K562 (cell line): ENCODE measurements around the gene SLMAP. TPM values are rescaled to one million over a fixed set of nuclear protein-coding genes. Genes with fewer than 3 reads are reported as not detected.
A peak's percentile ranks its signal among the peaks of the same experiment; 100 is the strongest.

Source experiments
- ADNP ChIP-seq: fragments of 200-800 bp; sonication (Bioruptor generic); IDR thresholded peaks from 2 replicates; pipeline ENCODE4 v1.6.1; 2016; ENCODE audit warnings: missing genetic modification characterization, missing compliant biosample characterization
- IRF9 ChIP-seq: fragments of 450-650 bp; IDR thresholded peaks from 2 replicates; pipeline ENCODE4 v1.6.1; 2016; ENCODE audit warnings: missing biosample characterization, missing genetic modification characterization
- POLR3A ChIP-seq: IDR thresholded peaks from 2 replicates; pipeline ENCODE4 v1.6.1; 2011; ENCODE audit warnings: borderline replicate concordance, mild to moderate bottlenecking, moderate library complexity; ENCODE audit not compliant: insufficient read length, insufficient read depth; ENCODE audit errors: extremely low read depth
- PTBP1 ChIP-seq: fragments of 200-400 bp; formaldehyde crosslinking; IDR thresholded peaks from 2 replicates; pipeline ENCODE4 v1.6.1; 2017; ENCODE audit warnings: low read depth, low read length
- TCF15 ChIP-seq: fragments of 250-450 bp; sonication (Bioruptor Pico); IDR thresholded peaks from 2 replicates; pipeline ENCODE4 v1.8.0; 2022; ENCODE audit warnings: moderate library complexity, mild to moderate bottlenecking, inconsistent platforms
- polyA plus RNA-seq, 8 experiments: library from polyadenylated mRNA; depleted of rRNA in 4 of 8; stranded (reverse) in 5 of 8; unstranded in 3 of 8; fragments of >200 nt; fragmentation: Nextera tagmentation in 2 of 8; fragmentation: Illumina TruSeq in 1 of 8; extraction: Ambion mirVana in 2 of 8; extraction: Trizol in 1 of 8; gene quantifications; 2 replicates each; pipeline versions ENCODE4 v1.2.1 to v1.2.3, GENCODE V29; 2011 to 2014; ENCODE audit warnings: inconsistent platforms in 1 of 8, missing spikeins in 1 of 8
- total RNA-seq, 7 experiments: library from RNA; depleted of rRNA in 6 of 7; stranded (reverse); fragments of >200 nt in 6 of 7; fragmentation: Illumina TruSeq in 2 of 7; extraction: Trizol in 2 of 7; gene quantifications; 2 replicates each; pipeline versions ENCODE4 v1.2.1 to v1.2.3, GENCODE V29; 2011 to 2021; ENCODE audit warnings: low replicate concordance in 1 of 7
- TF ChIP-seq, protein P1 (sequence below): fragments of 200-600 bp; sonication (generic); IDR thresholded peaks from one replicate; pipeline ENCODE4 v1.6.1; 2012; ENCODE audit warnings: mild to moderate bottlenecking, low read depth, low read length, inconsistent platforms

The SLMAP gene
- total and polyA plus RNA-seq, 9 of the 15 experiments (the other 6 are each of a cell fraction or from before 2014, with no cell fraction given) = 12.1 to 50.7 (median 28.3) TPM

GRCh38 chr3:57961828-57962447 lies 205.8 kb downstream of the SLMAP start (continued):
- TF ChIP-seq, protein P1, sequence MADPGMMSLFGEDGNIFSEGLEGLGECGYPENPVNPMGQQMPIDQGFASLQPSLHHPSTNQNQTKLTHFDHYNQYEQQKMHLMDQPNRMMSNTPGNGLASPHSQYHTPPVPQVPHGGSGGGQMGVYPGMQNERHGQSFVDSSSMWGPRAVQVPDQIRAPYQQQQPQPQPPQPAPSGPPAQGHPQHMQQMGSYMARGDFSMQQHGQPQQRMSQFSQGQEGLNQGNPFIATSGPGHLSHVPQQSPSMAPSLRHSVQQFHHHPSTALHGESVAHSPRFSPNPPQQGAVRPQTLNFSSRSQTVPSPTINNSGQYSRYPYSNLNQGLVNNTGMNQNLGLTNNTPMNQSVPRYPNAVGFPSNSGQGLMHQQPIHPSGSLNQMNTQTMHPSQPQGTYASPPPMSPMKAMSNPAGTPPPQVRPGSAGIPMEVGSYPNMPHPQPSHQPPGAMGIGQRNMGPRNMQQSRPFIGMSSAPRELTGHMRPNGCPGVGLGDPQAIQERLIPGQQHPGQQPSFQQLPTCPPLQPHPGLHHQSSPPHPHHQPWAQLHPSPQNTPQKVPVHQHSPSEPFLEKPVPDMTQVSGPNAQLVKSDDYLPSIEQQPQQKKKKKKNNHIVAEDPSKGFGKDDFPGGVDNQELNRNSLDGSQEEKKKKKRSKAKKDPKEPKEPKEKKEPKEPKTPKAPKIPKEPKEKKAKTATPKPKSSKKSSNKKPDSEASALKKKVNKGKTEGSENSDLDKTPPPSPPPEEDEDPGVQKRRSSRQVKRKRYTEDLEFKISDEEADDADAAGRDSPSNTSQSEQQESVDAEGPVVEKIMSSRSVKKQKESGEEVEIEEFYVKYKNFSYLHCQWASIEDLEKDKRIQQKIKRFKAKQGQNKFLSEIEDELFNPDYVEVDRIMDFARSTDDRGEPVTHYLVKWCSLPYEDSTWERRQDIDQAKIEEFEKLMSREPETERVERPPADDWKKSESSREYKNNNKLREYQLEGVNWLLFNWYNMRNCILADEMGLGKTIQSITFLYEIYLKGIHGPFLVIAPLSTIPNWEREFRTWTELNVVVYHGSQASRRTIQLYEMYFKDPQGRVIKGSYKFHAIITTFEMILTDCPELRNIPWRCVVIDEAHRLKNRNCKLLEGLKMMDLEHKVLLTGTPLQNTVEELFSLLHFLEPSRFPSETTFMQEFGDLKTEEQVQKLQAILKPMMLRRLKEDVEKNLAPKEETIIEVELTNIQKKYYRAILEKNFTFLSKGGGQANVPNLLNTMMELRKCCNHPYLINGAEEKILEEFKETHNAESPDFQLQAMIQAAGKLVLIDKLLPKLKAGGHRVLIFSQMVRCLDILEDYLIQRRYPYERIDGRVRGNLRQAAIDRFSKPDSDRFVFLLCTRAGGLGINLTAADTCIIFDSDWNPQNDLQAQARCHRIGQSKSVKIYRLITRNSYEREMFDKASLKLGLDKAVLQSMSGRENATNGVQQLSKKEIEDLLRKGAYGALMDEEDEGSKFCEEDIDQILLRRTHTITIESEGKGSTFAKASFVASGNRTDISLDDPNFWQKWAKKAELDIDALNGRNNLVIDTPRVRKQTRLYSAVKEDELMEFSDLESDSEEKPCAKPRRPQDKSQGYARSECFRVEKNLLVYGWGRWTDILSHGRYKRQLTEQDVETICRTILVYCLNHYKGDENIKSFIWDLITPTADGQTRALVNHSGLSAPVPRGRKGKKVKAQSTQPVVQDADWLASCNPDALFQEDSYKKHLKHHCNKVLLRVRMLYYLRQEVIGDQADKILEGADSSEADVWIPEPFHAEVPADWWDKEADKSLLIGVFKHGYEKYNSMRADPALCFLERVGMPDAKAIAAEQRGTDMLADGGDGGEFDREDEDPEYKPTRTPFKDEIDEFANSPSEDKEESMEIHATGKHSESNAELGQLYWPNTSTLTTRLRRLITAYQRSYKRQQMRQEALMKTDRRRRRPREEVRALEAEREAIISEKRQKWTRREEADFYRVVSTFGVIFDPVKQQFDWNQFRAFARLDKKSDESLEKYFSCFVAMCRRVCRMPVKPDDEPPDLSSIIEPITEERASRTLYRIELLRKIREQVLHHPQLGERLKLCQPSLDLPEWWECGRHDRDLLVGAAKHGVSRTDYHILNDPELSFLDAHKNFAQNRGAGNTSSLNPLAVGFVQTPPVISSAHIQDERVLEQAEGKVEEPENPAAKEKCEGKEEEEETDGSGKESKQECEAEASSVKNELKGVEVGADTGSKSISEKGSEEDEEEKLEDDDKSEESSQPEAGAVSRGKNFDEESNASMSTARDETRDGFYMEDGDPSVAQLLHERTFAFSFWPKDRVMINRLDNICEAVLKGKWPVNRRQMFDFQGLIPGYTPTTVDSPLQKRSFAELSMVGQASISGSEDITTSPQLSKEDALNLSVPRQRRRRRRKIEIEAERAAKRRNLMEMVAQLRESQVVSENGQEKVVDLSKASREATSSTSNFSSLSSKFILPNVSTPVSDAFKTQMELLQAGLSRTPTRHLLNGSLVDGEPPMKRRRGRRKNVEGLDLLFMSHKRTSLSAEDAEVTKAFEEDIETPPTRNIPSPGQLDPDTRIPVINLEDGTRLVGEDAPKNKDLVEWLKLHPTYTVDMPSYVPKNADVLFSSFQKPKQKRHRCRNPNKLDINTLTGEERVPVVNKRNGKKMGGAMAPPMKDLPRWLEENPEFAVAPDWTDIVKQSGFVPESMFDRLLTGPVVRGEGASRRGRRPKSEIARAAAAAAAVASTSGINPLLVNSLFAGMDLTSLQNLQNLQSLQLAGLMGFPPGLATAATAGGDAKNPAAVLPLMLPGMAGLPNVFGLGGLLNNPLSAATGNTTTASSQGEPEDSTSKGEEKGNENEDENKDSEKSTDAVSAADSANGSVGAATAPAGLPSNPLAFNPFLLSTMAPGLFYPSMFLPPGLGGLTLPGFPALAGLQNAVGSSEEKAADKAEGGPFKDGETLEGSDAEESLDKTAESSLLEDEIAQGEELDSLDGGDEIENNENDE = no peak
- TF ChIP-seq PTBP1 (0 out of 2 replicates have a peak, but pooled peaks have one; percentile 32), TCF15 (no peak), POLR3A (no peak), ADNP (tag) (no peak), IRF9 (tag) (no peak)
